ENCODE measurements around the gene NHSL1. TPM values are rescaled to one million over a fixed set of nuclear protein-coding genes. Genes with fewer than 3 reads are reported as not detected.
A peak's percentile ranks its signal among the peaks of the same experiment; 100 is the strongest.

NHSL1 gene
- total RNA-seq, 1 experiment from 2014 or later = 41.9 TPM

DNA sequence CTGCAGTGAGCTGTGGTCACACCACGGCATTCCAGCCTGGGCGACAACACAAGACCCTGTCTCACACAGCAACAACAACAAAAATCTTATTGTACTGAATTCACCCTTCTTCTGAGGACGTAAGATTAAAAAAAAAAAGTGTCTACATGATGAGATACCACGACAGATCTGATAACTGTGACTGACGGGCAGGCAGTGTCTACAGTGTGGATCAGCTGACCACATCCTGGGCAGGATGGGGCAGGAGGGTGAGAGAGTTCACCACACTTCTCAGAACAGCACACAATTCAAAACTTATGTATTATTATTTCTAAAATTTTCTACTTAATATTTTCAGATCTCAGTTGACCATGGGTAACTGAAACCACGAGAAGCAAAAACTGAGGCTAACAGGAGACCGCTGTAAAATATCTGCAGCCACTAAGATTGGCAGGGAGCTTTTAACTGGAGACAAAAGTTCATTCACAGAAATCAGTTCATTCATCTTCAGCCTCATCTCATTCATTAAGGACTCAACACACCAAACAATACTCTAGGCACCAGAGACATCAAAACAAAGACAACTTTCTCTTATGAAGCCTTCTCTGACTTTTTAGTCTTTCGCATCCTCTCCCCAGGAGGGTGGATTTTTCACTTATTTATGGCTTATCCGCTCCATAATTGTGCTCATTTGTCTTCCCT lies 15.7 kb upstream of the NHSL1 start:
- peak overlapping the region; percentile 42 for H3K27ac Mint-ChIP-seq (ENCODE audit: unreplicated experiment)
- no peaks in the 10 kb centered on the region for H3K9me3 Mint-ChIP-seq (ENCODE audit: unreplicated experiment)
- H3K27me3 Mint-ChIP-seq (ENCODE audit: insufficient read depth, unreplicated experiment) = no peaks in the 10 kb centered on the region
- Histone ChIP-seq H3K9me3 (peaks cover 5% of the 10 kb centered on the region; the same call in 1 of the 2 replicates), H3K4me3 (ENCODE audit: low read depth, low read length) (no peak overlapping the region), H3K27me3 (replicated peaks; ENCODE audit: control insufficient read depth, insufficient read depth, low read length) (no peaks in the 10 kb centered on the region), H3K36me3 (ENCODE audit: control insufficient read depth, insufficient read depth, low read length) (peaks cover 2% of the 10 kb centered on the region; the same call in 1 of the 2 replicates), H3K4me1 (peaks cover 7% of the 10 kb centered on the region; the same call in 1 of the 2 replicates)
- intact Hi-C loops (cut with micrococcal nuclease; ENCODE audit: unreplicated experiment) = no loop called here
- TF ChIP-seq, protein P1, sequence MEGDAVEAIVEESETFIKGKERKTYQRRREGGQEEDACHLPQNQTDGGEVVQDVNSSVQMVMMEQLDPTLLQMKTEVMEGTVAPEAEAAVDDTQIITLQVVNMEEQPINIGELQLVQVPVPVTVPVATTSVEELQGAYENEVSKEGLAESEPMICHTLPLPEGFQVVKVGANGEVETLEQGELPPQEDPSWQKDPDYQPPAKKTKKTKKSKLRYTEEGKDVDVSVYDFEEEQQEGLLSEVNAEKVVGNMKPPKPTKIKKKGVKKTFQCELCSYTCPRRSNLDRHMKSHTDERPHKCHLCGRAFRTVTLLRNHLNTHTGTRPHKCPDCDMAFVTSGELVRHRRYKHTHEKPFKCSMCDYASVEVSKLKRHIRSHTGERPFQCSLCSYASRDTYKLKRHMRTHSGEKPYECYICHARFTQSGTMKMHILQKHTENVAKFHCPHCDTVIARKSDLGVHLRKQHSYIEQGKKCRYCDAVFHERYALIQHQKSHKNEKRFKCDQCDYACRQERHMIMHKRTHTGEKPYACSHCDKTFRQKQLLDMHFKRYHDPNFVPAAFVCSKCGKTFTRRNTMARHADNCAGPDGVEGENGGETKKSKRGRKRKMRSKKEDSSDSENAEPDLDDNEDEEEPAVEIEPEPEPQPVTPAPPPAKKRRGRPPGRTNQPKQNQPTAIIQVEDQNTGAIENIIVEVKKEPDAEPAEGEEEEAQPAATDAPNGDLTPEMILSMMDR (IDR thresholded peaks at IDR 0.05; ENCODE audit: insufficient read depth in 1 of 2, low read depth in 1 of 2, low read length in 1 of 2, severe bottlenecking in 1 of 2, unreplicated experiment in 1 of 2) = no peak
- no peak for DNase-seq
- peaks cover 6% of the 10 kb centered on the region for H3K36me3 Mint-ChIP-seq (ENCODE audit: insufficient read depth, unreplicated experiment)
- no peak overlapping the region for H3K4me3 Mint-ChIP-seq (ENCODE audit: unreplicated experiment)
- no TSS peak for BruUV-seq (replicated peaks)
- H3K4me1 Mint-ChIP-seq (ENCODE audit: low read depth, unreplicated experiment) = peaks cover 16% of the 10 kb centered on the region
- ChIA-PET POLR2A (no interaction called here), CTCF (interaction anchor here (1.7 kb wide), 1 partner anchor 11 kb away, joined by 3 read pairs; no protein-coding TSS in a partner anchor)

GRCh38 chr6:138512609-138513008 lies 13.3 kb upstream of the NHSL1 start:
- Mint-ChIP-seq H3K4me3 (ENCODE audit: unreplicated experiment) (no peak overlapping the region), H3K36me3 (ENCODE audit: insufficient read depth, unreplicated experiment) (peaks cover 2% of the 10 kb centered on the region), H3K27me3 (ENCODE audit: insufficient read depth, unreplicated experiment) (no peaks in the 10 kb centered on the region), H3K4me1 (ENCODE audit: low read depth, unreplicated experiment) (peaks cover 33% of the 10 kb centered on the region), H3K27ac (ENCODE audit: unreplicated experiment) (no peak overlapping the region), H3K9me3 (ENCODE audit: unreplicated experiment) (no peaks in the 10 kb centered on the region)
- H3K4me1 ChIP-seq = peaks cover 24% of the 10 kb centered on the region
- H3K9me3 ChIP-seq = peaks cover under 1% of the 10 kb centered on the region; the same call in 1 of the 2 replicates
- no TSS peak for BruUV-seq (replicated peaks)
- ChIA-PET POLR2A (no interaction called here), CTCF (no interaction called here)
- 0 out of 2 replicates have a peak, but pooled peaks cover under 1% of the 10 kb centered on the region for H3K36me3 ChIP-seq (ENCODE audit: control insufficient read depth, insufficient read depth, low read length)
- intact Hi-C loops (cut with micrococcal nuclease; ENCODE audit: unreplicated experiment) = no loop called here
- no peak overlapping the region for H3K4me3 ChIP-seq (ENCODE audit: low read depth, low read length)
- TF ChIP-seq, protein P1 (IDR thresholded peaks at IDR 0.05; ENCODE audit: insufficient read depth in 1 of 2, low read depth in 1 of 2, low read length in 1 of 2, severe bottlenecking in 1 of 2, unreplicated experiment in 1 of 2) = no peak
- no peaks in the 10 kb centered on the region for H3K27me3 ChIP-seq (replicated peaks; ENCODE audit: control insufficient read depth, insufficient read depth, low read length)
- DNase-seq = no peak

- H3K27me3 Mint-ChIP-seq (ENCODE audit: insufficient read depth, unreplicated experiment) = no peaks in the 10 kb centered on the region
Measured at GRCh38 chr6:138510093-138510492, 10.8 kb upstream of the NHSL1 start.

More at GRCh38 chr6:138510093-138510492, 10.8 kb upstream of the NHSL1 start:
- BruUV-seq (replicated peaks) = no TSS peak
- DNase-seq = no peak
- Mint-ChIP-seq H3K9me3 (ENCODE audit: unreplicated experiment) (no peaks in the 10 kb centered on the region), H3K4me3 (ENCODE audit: unreplicated experiment) (no peak overlapping the region), H3K4me1 (ENCODE audit: low read depth, unreplicated experiment) (peaks cover 24% of the 10 kb centered on the region), H3K27ac (ENCODE audit: unreplicated experiment) (no peak overlapping the region), H3K36me3 (ENCODE audit: insufficient read depth, unreplicated experiment) (no peaks in the 10 kb centered on the region)
- Histone ChIP-seq H3K4me3 (ENCODE audit: low read depth, low read length) (no peak overlapping the region), H3K36me3 (ENCODE audit: control insufficient read depth, insufficient read depth, low read length) (no peaks in the 10 kb centered on the region), H3K9me3 (no peaks in the 10 kb centered on the region), H3K27me3 (replicated peaks; ENCODE audit: control insufficient read depth, insufficient read depth, low read length) (no peaks in the 10 kb centered on the region), H3K4me1 (peaks cover 42% of the 10 kb centered on the region)
- TF ChIP-seq, protein P1 (IDR thresholded peaks at IDR 0.05; ENCODE audit: insufficient read depth in 1 of 2, low read depth in 1 of 2, low read length in 1 of 2, severe bottlenecking in 1 of 2, unreplicated experiment in 1 of 2) = no peak
- intact Hi-C loops (cut with micrococcal nuclease; ENCODE audit: unreplicated experiment) = no loop called here
- ChIA-PET CTCF (interaction anchor here (1.4 kb wide), 1 partner anchor 68 kb away, joined by 3 read pairs; no protein-coding TSS in a partner anchor), POLR2A (no interaction called here)
